Breast epithelium (tissue), 3 donors: ENCODE results near the gene PCDHGC3.
"Not testable (repeated sequence)": the region's sequence is repeated elsewhere in the genome, so short reads cannot be mapped to it uniquely, and the experiment has no call there.

Experiments
- POLR2A ChIP-seq: fragments of 450-650 bp; IDR thresholded peaks from one replicate; pipeline ENCODE4 v1.6.1; 2016; ENCODE audit warnings: antibody characterized with exemption, mild to moderate bottlenecking, moderate library complexity
- POLR2AphosphoS5 ChIP-seq, 3 donors: sonication (generic); formaldehyde crosslinking; IDR thresholded peaks; one replicate each; pipeline ENCODE4 v1.6.1; 2017; ENCODE audit warnings: antibody characterized with exemption in 3 of 3
- TF ChIP-seq, protein P1 (sequence below), 3 donors: fragments of 450-650 bp; IDR thresholded peaks; one replicate each; pipeline ENCODE4 v1.5.1; 2016 to 2017; ENCODE audit warnings: antibody characterized with exemption in 3 of 3, mild to moderate bottlenecking in 3 of 3, moderate library complexity in 3 of 3

DNA sequence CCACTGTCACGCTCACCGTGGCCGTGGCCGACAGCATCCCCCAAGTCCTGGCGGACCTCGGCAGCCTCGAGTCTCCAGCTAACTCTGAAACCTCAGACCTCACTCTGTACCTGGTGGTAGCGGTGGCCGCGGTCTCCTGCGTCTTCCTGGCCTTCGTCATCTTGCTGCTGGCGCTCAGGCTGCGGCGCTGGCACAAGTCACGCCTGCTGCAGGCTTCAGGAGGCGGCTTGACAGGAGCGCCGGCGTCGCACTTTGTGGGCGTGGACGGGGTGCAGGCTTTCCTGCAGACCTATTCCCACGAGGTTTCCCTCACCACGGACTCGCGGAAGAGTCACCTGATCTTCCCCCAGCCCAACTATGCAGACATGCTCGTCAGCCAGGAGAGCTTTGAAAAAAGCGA lies 43.0 kb upstream of the PCDHGC3 start:
- TF ChIP-seq, protein P1, sequence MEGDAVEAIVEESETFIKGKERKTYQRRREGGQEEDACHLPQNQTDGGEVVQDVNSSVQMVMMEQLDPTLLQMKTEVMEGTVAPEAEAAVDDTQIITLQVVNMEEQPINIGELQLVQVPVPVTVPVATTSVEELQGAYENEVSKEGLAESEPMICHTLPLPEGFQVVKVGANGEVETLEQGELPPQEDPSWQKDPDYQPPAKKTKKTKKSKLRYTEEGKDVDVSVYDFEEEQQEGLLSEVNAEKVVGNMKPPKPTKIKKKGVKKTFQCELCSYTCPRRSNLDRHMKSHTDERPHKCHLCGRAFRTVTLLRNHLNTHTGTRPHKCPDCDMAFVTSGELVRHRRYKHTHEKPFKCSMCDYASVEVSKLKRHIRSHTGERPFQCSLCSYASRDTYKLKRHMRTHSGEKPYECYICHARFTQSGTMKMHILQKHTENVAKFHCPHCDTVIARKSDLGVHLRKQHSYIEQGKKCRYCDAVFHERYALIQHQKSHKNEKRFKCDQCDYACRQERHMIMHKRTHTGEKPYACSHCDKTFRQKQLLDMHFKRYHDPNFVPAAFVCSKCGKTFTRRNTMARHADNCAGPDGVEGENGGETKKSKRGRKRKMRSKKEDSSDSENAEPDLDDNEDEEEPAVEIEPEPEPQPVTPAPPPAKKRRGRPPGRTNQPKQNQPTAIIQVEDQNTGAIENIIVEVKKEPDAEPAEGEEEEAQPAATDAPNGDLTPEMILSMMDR (IDR thresholded peaks at IDR 0.05) = not testable (repeated sequence)
- not testable (repeated sequence) for TF ChIP-seq POLR2A; POLR2AphosphoS5 (IDR thresholded peaks at IDR 0.05)
